Ovary (tissue), 9 donors: ENCODE measurements around the gene SHC4. TPM values are rescaled to one million over a fixed set of nuclear protein-coding genes. Genes with fewer than 3 reads are reported as not detected.

Experiments used
- DNase-seq, 5 donors: peaks; one replicate each; pipeline ENCODE4 v3.0.0-alpha.2; 2019 to 2020
- H3K27ac ChIP-seq, 2 donors: fragments of 200-600 bp; one replicate each; pipeline versions ENCODE4 v1.5.1 to v1.8.0; 2019 to 2022
- H3K27me3 ChIP-seq: fragments of 200-600 bp; one replicate; pipeline ENCODE4 v1.8.0; 2022
- H3K36me3 ChIP-seq: fragments of 200-600 bp; sonication (generic); one replicate; pipeline ENCODE4 v1.5.1; 2019
- H3K4me1 ChIP-seq: one replicate; pipeline ENCODE4 v1.8.1; 2013; ENCODE audit warnings: mild to moderate bottlenecking, moderate library complexity; ENCODE audit not compliant: insufficient read depth
- H3K4me3 ChIP-seq: fragments of 200-600 bp; sonication (generic); one replicate; pipeline ENCODE4 v1.5.1; 2017
- H3K9me3 ChIP-seq, 2 donors: fragments of 200-600 bp in 1 of 2; sonication (generic) in 1 of 2; one replicate each; pipeline versions ENCODE4 v1.5.1 to v1.8.1; 2013 to 2019; ENCODE audit warnings: mild to moderate bottlenecking in 1 of 2, moderate library complexity in 1 of 2
- CTCF ChIP-seq, 3 donors: fragments of 450-650 bp in 2 of 3; fragments of 200-600 bp in 1 of 3; IDR thresholded peaks; one replicate each; pipeline versions ENCODE4 v1.5.1 to v1.8.0; 2016 to 2022; ENCODE audit warnings: antibody characterized with exemption in 3 of 3, mild to moderate bottlenecking in 1 of 3
- EP300 ChIP-seq: sonication (generic); formaldehyde crosslinking; IDR thresholded peaks from one replicate; pipeline ENCODE4 v1.6.1; 2017; ENCODE audit warnings: antibody characterized with exemption
- POLR2A ChIP-seq: fragments of 450-650 bp; IDR thresholded peaks from one replicate; pipeline ENCODE4 v1.6.1; 2017; ENCODE audit warnings: antibody characterized with exemption, mild to moderate bottlenecking, moderate library complexity
- WGBS, 3 donors: extraction: QIAGEN DNeasy Blood & Tissue Kit in 1 of 3; methylation state at CpG; one replicate each; pipeline versions ENCODE4 v1.1.5 to v1.1.7; 2013 to 2017; 5-methylcytosine and 5-hydroxymethylcytosine counted together
- intact Hi-C, 4 donors: fragments of 100-400 bp; cut with DNase I; formaldehyde crosslinking; loops; one replicate each; pipeline versions ENCODE4 v1.11.0 to v1.15.1; 2022 to 2023
- polyA plus RNA-seq, 2 donors: library from polyadenylated mRNA; stranded (reverse); fragments of 200-250 nt in 1 of 2; fragments of 350-450 nt in 1 of 2; fragmentation: Illumina TruSeq in 1 of 2; extraction: RNeasy Lipid Tissue Mini Kit (QIAGEN cat#74804) in 1 of 2; gene quantifications; one replicate each; pipeline ENCODE4 v1.2.3, GENCODE V29; 2013 to 2014
- total RNA-seq, 7 donors: library from RNA; depleted of rRNA in 2 of 7; stranded (reverse); fragments of >200 nt in 2 of 7; fragmentation: NEBNext Ultra II Directional in 3 of 7; extraction: Animal tissue kit (Norgen Biotek cat#: 25700) in 3 of 7; gene quantifications; one replicate each; pipeline versions ENCODE4 v1.1.0 to v1.2.4, GENCODE V29; 2016 to 2023
- donor health status: DM: no; HTN: no; CAD: no; lungs with moderate emphysema.
- donor health status: DM: no; HTN: no; CAD: no.
- donor health status: Bipolar disorder and iron deficiency.
- donor health status: DM: yes; HTN: yes; CAD: no.
- donor health status: DM: no; HTN: no; CAD: no.
- donor health status: DM: yes; HTN: yes; CAD: no.

Gene SHC4
- total and polyA plus RNA-seq, 9 donors, result 0.10 to 1.8 (median 0.35) TPM

- Histone ChIP-seq H3K27me3 (no peaks in the 10 kb centered on the region), H3K4me3 (no peak overlapping the region), H3K4me1 (peaks cover 4% of the 10 kb centered on the region), H3K9me3 (no peaks in the 10 kb centered on the region), H3K27ac (no peak overlapping the region), H3K36me3 (no peaks in the 10 kb centered on the region)
- 67 to 74% (median 72%) methylated on average over 3 of the region's 3 CpGs for WGBS, 3 donors
- TF ChIP-seq CTCF (IDR thresholded peaks at IDR 0.05) (no peak), EP300 (no peak), POLR2A (no peak)
- DNase-seq, result no peak
- intact Hi-C loops, result no loop called here
Measured at GRCh38 chr15:48985516-48985915, 21.8 kb upstream of the SHC4 start.

- Histone ChIP-seq H3K27me3 (no peaks in the 10 kb centered on the region), H3K4me1 (peaks cover 4% of the 10 kb centered on the region), H3K4me3 (no peak overlapping the region), H3K27ac (no peak overlapping the region), H3K36me3 (no peaks in the 10 kb centered on the region), H3K9me3 (no peaks in the 10 kb centered on the region)
- 25 to 30% (median 29%) methylated on average over 4 of the region's 4 CpGs for WGBS, 3 donors
- no peak for TF ChIP-seq POLR2A
- no peak for TF ChIP-seq EP300
- no peak for TF ChIP-seq CTCF (IDR thresholded peaks at IDR 0.05)
- no peak for DNase-seq
- intact Hi-C loops, result no loop called here
Measured at GRCh38 chr15:48984811-48985352, 21.2 kb upstream of the SHC4 start.

GRCh38 chr15:48984021-48984710, 20.4 kb upstream of the SHC4 start:
- intact Hi-C loops, result no loop called here
- Histone ChIP-seq H3K4me1 (peaks cover 4% of the 10 kb centered on the region), H3K27me3 (no peaks in the 10 kb centered on the region), H3K4me3 (no peak overlapping the region), H3K27ac (no peak overlapping the region), H3K36me3 (no peaks in the 10 kb centered on the region), H3K9me3 (no peaks in the 10 kb centered on the region)
- no peak for DNase-seq
- 68 to 77% (median 74%) methylated on average over 7 of the region's 7 CpGs for WGBS, 3 donors
- TF ChIP-seq CTCF (IDR thresholded peaks at IDR 0.05) (no peak), POLR2A (no peak), EP300 (no peak)

- DNase-seq, result no peak
- no peaks in the 10 kb centered on the region for H3K36me3 ChIP-seq
- WGBS, 3 donors, result 56 to 60% (median 59%) methylated on average over 5 of the region's 5 CpGs
- intact Hi-C loops, result no loop called here
- TF ChIP-seq EP300, result no peak
- no peak for TF ChIP-seq CTCF (IDR thresholded peaks at IDR 0.05)
- no peak for TF ChIP-seq POLR2A
- H3K27ac ChIP-seq, result no peak overlapping the region
- H3K4me1 ChIP-seq, result peaks cover 4% of the 10 kb centered on the region
- H3K4me3 ChIP-seq, result no peak overlapping the region
- H3K27me3 ChIP-seq, result no peaks in the 10 kb centered on the region
- H3K9me3 ChIP-seq, result no peaks in the 10 kb centered on the region
Measured at GRCh38 chr15:48983300-48983699, 19.6 kb upstream of the SHC4 start.
